GM21737 (cell line): Measurements from ENCODE around the gene FGFRL1.

Experiments
- ATAC-seq: cut with Tn5 transposase; IDR thresholded peaks from one replicate; pipeline ENCODE4 v1.9.1; 2021; ENCODE audit warnings: mild to moderate bottlenecking, moderate library complexity; ENCODE audit not compliant: unreplicated experiment

Gene FGFRL1

DNA sequence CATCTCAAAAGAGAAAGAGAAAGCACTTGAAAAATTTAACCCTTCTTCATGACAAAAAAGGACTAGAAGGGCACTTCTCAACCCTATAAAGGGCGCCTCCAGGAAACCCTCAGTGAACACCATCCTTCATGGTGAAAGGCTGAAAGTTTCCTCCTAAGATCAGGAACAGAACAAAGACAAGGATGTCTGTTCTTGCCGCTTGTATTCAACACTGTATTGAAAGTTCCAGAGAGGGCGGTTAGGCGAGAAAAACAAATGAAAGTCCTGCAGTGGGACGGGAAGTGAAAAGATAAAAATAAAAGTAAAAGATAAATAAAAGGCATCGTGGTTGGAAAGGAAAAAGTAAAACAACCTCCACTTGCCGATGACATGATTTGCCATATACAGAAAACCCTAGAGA, 51.0 kb downstream of the FGFRL1 start:
- no peak for ATAC-seq

DNA sequence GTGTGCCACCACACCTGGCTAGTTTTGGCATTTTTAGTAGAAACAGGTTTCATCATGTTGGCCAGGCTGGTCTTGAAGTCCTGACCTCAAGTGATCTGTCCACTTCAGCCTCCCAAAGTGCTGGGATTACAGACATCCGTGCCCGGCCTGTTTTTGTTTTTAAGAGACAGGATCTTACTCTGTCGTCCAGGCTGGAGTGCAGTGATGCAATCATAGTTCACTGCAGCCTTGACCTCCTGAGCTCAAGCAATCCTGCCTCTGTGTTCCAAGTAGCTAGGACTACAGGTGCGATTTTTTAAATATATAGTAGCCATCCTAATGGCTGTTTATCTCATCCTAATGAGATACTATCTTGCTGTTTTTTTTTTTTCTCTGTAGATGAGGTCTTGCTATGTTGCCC, 54.3 kb downstream of the FGFRL1 start:
- ATAC-seq, result no peak

DNA sequence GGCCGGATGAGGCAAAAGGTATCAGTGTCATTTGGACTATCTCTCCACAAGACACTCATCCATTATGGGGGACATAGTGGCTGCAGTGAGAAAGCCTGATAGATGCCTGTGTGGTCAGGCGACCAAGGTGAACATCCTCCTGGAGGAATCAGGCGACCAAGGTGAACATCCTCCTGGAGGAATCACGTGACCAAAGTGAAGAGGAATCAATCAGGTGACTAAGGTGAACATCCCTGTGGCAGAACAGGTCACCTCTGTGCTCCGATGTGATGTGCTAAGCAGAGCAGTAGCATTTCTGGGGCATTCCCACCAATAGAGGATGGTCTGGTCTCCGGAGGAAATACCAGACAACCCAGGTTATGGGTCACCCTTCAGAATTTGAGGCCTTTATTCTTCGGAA, 58.0 kb downstream of the FGFRL1 start:
- no peak for ATAC-seq

DNA sequence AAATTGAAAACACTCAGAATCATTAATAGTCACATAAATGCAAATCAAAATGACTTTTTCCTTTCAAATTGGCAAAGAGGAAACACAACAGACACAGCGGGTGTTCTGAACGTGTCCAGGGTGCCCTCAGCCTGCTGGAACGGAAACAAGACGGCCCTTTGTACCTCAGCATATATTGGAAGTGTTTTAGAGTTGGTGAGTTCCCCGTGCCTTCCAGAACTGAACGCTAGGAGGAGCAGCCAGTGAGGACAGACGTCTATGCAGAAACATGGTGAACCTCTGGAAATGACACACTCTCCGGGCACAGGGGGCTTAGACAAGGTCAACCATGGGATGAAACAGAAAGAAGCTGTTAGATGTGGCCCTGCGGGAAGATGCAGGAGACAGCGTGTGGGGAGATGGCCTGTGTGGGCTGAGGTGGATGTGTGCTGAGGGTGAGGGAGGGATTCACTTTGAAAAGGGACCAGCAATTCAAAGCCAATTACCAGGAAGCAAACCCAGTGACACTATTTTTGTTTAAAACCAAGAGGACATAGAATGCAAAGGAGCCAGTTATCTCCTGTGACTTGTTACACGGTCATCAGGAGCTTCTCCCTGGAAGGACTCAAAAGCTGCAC, 61.5 kb downstream of the FGFRL1 start:
- ATAC-seq, result no peak

DNA sequence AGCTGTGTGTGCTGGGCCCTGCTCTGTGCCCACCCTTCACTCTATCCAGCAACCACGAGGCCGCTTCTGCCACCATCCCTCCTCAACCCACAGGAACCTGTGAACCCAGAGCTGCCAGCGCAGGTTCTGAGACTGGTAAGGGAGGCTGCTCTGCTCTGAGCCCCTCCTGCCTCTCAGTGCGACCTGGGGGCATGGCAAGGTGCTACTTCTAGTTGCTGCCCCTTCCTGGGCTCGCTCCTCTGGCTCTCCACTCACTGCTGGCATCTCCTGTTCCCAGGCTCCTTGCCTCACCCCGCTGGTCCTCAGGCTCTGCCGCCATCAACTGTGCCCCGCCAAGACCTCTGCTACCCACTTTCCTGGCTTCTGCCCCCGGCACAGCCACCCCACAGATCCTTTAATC, 62.7 kb downstream of the FGFRL1 start:
- no peak for ATAC-seq

DNA sequence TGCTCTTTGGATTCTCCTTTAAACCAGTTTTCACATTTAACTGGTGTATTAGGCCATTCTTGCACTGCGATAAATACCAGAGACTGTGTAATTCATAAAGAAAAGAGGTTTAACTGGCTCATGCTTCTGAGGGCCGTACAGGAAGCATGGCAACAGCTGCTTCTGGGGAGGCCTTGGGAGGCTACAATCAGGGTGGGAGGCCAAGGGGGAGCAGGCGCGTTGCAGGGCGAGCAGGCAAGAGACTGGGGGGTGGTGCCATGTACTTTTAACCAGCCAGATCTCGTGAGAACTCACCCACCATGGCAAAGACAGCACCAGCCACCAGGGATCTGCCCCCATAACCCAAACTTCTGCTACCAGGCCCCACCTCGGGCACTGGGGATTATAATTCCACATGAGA, 63.8 kb downstream of the FGFRL1 start:
- ATAC-seq, result no peak

DNA sequence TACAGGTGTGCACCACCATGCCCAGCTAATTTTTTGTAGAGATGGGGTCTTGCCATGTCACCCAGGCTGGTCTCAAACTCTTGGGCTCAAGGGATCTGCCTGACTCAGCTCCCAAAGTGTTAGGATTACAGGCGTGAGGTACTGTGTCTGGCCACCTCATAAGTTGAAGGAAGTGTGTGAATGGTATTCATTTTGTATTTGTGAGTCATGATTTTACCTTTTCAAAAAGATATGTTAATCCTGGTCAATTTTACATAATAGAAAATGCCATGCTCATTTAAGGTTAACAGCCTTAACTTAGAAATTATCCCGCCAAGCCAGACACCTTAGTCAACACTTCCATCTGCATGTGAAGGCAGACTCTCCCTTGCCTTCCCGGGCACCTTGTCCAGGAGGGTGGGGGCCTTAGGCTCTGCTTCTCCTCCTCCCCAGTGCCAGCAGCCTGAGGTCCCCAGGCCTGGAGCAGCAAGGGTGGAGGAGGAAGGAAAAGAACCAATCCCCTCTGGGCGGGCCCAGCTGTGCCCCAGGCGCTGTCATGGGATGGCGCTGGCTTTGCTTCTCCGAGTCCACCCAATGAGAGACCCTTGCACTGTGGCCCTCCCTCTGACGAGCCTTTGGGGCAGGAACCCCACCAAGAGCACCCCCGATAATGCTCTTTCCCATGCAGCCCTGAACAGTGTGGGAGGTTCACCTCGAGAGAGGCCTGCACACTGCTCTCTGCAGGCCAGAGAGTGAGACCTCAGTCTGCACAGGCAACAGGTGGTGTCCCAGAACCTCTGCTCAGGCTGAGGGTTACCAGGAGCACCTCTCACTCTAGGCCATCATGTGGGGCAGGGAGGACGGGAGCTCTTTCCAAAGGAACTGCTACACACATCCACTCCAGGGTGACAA, 64.6 kb downstream of the FGFRL1 start:
- no peak for ATAC-seq
